Left ventricle myocardium superior (tissue), 1 donor: Measurements from ENCODE around the gene IL37. TPM values are rescaled to one million over a fixed set of nuclear protein-coding genes. Genes with fewer than 3 reads are reported as not detected.
A peak's percentile ranks its signal among the peaks of the same experiment; 100 is the strongest.
"Not testable (repeated sequence)": the region's sequence is repeated elsewhere in the genome, so short reads cannot be mapped to it uniquely, and the experiment has no call there.

Experiments used
- ATAC-seq: fragments of 200-7000 bp; cut with Tn5 transposase; one replicate; pipeline ENCODE4 v1.9.1; 2020; ENCODE audit warnings: mild to moderate bottlenecking, moderate library complexity
- DNase-seq: peaks from one replicate; pipeline ENCODE4 v3.0.0-alpha.2; 2020
- intact Hi-C: fragments of 100-400 bp; cut with micrococcal nuclease; formaldehyde crosslinking; loops from one replicate; pipeline ENCODE4 v1.11.0; 2022
- total RNA-seq: library from RNA; stranded (reverse); fragmentation: NEBNext Ultra II Directional; extraction: Animal tissue kit (Norgen Biotek cat#: 25700); gene quantifications from one replicate; pipeline ENCODE4 v1.2.1, GENCODE V29; 2021
- donor health status: DM: no; HTN: yes; CAD: no; lungs with severe emphysema.

The IL37 gene
- total RNA-seq, 1 donor from 2014 or later = not detected

GRCh38 chr2:112917856-112918255, 6.9 kb downstream of the IL37 start:
- ATAC-seq (no peak), DNase-seq (no peak)
- intact Hi-C loops = no loop called here

- intact Hi-C loops = no loop called here
- ATAC-seq (no peak), DNase-seq (no peak)
Observed at GRCh38 chr2:112918256-112918655, 7.3 kb downstream of the IL37 start.

GRCh38 chr2:112919086-112919485, 8.1 kb downstream of the IL37 start:
- no peak for DNase-seq
- intact Hi-C loops = no loop called here
- no peak for ATAC-seq

- DNase-seq (no peak), ATAC-seq (no peak)
- intact Hi-C loops = no loop called here
Observed at GRCh38 chr2:112920923-112921532, 10.1 kb downstream of the IL37 start.

- ATAC-seq (no peak), DNase-seq (no peak)
- intact Hi-C loops = no loop called here
Observed at GRCh38 chr2:112921982-112922381, 11.0 kb downstream of the IL37 start.

- ATAC-seq (no peak), DNase-seq (no peak)
- intact Hi-C loops = no loop called here
Observed at GRCh38 chr2:112923237-112923966, 12.4 kb downstream of the IL37 start.

- DNase-seq (no peak), ATAC-seq (no peak)
- intact Hi-C loops = no loop called here
Observed at GRCh38 chr2:112923967-112924338, 13.0 kb downstream of the IL37 start.

- DNase-seq (no peak), ATAC-seq (no peak)
Observed at GRCh38 chr2:112924360-112924759, 13.4 kb downstream of the IL37 start.

GRCh38 chr2:112924821-112925220, 13.9 kb downstream of the IL37 start:
- intact Hi-C loops = no loop called here
- DNase-seq (no peak), ATAC-seq (no peak)

More at GRCh38 chr2:112924360-112924759, 13.4 kb downstream of the IL37 start:
- intact Hi-C loops = no loop called here

- ATAC-seq (no peak), DNase-seq (no peak)
- intact Hi-C loops = no loop called here
Observed at GRCh38 chr2:112926707-112927106, 15.7 kb downstream of the IL37 start.

- intact Hi-C loops = no loop called here
- ATAC-seq (no peak), DNase-seq (no peak)
Observed at GRCh38 chr2:112927745-112928144, 16.8 kb downstream of the IL37 start.

GRCh38 chr2:112933261-112933660, 22.3 kb downstream of the IL37 start:
- DNase-seq (no peak), ATAC-seq (no peak)
- intact Hi-C loops = no loop called here

- ATAC-seq, intact Hi-C loops, DNase-seq: not testable (repeated sequence)
Observed at GRCh38 chr2:112934117-112934516, 23.2 kb downstream of the IL37 start.

- intact Hi-C loops = no loop called here
- no peak for ATAC-seq
- DNase-seq = no peak
Observed at GRCh38 chr2:112936927-112937232, 25.9 kb downstream of the IL37 start.

- ATAC-seq = no peak
- intact Hi-C loops = no loop called here
- DNase-seq = no peak
Observed at GRCh38 chr2:112938904-112939303, 27.9 kb downstream of the IL37 start.

- intact Hi-C loops = no loop called here
- DNase-seq = no peak
- peak; percentile 55 for ATAC-seq
Observed at GRCh38 chr2:112939425-112939824, 28.5 kb downstream of the IL37 start.

- ATAC-seq (no peak), DNase-seq (no peak)
- intact Hi-C loops = loop anchor here (10.0 kb wide), 1 partner anchor 176 kb away; the partner anchor contains the start of gene CKAP2L
Observed at GRCh38 chr2:112940859-112941625, 30.1 kb downstream of the IL37 start.

GRCh38 chr2:112941753-112942653, 31.0 kb downstream of the IL37 start:
- intact Hi-C loops = loop anchor here (10.0 kb wide), 1 partner anchor 177 kb away; the partner anchor contains the start of gene CKAP2L
- ATAC-seq (peak; percentile 61), DNase-seq (peak; percentile 55)

GRCh38 chr2:112942654-112943002, 31.7 kb downstream of the IL37 start:
- no peak for ATAC-seq
- intact Hi-C loops = loop anchor here (10.0 kb wide), 1 partner anchor 178 kb away; the partner anchor contains the start of gene CKAP2L
- DNase-seq = no peak
